ENCODE measurements around the gene AK4.
"Not testable (repeated sequence)": the region's sequence is repeated elsewhere in the genome, so short reads cannot be mapped to it uniquely, and the experiment has no call there.

The AK4 gene

DNA sequence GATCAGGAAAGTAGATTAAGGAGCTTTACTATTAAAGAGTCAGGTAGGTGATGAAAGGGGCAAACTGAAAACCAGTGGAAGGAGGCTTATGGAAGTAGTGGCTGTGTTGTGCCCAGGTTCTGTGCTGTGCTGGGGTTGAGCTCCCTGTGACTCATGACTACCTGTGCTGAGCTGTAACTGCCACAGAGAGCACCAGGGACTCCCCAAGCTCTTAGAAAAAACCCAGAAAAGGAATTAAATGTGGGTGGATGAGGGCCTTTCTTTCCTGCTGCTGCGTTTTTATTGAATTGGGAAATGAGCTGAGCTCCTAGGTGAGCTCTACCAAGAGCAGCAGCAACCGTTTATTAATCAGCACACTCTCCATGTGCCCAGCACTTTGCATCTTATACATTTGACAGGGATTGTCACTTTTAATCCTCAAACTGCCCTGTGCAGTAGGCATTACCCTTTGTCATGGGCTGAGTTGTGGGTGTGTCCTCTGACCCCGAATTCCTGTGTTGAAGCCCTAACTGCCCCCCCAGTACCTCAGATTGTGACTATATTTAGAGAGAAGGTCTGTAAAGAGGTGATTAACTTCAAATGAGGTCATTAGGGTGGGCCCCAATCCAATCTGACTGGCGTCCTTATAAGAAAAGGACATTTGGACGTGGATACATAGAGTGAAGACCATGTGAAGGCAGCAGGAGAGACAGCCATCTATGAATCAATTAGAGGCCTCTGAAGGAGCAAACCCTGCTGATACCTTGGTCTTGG lies 65.4 kb downstream of the AK4 start:
- no peak for DNase-seq (ENCODE audit: low read depth in 2 of 2)

GRCh38 chr1:65214340-65215027 lies 66.5 kb downstream of the AK4 start:
- DNase-seq (ENCODE audit: low read depth in 2 of 2): no peak

DNA sequence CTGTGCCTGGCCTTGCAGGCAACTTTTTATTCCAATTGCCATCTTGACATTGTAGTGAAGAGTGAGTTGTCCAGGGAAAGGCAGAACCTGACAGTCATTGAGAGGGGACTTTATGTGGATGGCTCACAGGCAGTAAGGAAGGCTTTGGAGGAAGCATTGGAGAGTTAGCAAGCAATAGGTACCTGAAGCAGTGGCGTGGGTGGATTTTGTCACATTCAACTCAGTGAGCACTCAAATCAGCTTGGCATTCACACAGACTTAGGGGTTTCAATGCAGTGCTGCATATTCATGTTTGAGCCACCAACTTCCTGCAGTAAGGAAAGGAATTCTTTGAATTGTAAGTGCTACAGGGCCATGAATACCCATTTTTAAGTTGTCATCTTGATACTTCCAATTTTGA lies 69.0 kb downstream of the AK4 start:
- no peak for DNase-seq (ENCODE audit: low read depth in 2 of 2)

DNA sequence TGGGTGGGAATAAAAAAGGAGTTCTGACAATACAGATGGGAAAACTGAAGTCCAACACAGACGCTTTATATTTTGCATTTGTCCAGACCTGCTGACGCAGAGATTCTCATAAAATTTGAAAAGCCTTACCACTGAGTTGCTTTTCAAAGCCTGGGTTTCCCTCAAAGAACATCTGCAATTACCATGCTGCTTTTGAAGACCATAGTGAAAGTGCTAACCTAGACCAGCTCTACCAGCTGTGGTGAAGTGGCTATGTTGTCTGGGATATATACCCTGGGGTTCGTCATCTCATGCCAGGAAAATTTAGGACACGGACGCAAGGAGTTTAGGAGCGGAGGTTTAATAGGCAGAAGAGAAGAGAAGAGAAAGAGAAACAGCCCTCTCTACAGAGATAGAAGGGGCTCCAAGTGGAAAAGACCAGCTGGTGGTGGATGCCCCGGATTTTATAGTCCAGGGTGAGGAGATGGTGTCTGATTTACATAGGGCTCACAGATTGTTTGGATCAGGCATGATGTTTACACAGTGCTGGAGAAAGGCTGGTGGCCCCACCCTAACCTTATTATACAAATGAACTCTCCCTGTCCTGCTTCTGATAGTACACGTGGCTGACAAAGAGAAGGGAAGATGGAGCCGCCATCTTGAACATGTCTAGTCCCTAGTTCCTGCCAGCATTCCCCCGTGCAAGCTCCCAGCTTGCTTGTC lies 73.8 kb downstream of the AK4 start:
- DNase-seq (ENCODE audit: low read depth in 2 of 2): no peak

GRCh38 chr1:65222340-65222940 lies 74.4 kb downstream of the AK4 start:
- no peak for DNase-seq (ENCODE audit: low read depth in 2 of 2)

DNA sequence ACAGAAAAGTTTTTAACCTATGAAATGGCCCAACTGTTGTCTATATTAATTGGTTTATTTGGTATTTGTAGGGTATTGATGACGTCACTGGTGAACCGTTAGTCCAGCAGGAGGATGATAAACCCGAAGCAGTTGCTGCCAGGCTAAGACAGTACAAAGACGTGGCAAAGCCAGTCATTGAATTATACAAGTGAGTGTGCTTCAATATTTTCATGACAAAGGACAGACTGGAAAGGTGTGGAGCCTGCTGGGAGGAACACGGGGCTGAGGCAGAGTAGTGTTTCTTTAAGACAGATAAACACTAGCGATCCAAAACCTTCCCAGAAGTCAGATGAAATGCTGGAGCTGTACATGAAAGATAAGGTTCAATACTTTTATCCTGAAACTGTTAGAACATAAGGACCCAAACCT lies 76.7 kb downstream of the AK4 start:
- DNase-seq (ENCODE audit: low read depth in 2 of 2): no peak

DNA sequence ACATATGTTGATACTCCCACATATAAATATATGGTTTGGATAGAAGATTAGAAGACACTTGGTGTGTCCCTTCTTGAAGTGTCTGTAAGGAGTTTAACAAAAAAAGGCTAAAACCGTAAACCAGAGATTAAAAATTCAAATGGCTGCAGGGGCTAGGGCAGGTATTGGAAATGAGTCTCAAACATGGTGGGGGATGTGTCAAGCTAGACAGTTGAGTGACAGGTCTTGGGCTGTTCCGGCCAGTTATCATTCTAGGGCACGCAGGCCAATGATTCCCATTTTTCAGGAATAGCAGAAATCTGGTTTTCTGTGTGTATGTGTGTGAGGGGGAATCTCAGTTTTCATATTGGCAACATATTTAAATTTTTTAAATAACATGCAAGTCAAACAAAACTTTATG lies 77.2 kb downstream of the AK4 start:
- no peak for DNase-seq (ENCODE audit: low read depth in 2 of 2)

DNA sequence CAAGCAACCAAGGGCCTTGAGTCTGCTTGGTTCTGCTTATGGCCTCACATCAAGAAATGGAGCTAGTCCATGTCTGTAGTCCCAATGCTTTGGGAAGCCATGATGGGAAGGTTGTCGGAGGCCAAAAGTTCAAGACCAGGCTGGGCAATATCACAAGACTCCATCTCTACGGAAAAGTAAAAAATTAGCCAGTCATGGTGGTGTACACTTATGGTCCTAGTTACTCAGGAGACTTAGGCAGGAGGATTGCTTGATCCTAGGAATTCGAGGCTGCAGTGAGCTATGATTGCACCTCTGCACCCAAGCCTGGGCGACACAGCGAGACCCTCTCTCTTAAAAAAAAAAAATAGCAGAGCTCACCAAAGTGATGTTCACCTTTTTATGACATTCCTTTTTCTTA lies 81.2 kb downstream of the AK4 start:
- DNase-seq (ENCODE audit: low read depth in 2 of 2): no peak

DNA sequence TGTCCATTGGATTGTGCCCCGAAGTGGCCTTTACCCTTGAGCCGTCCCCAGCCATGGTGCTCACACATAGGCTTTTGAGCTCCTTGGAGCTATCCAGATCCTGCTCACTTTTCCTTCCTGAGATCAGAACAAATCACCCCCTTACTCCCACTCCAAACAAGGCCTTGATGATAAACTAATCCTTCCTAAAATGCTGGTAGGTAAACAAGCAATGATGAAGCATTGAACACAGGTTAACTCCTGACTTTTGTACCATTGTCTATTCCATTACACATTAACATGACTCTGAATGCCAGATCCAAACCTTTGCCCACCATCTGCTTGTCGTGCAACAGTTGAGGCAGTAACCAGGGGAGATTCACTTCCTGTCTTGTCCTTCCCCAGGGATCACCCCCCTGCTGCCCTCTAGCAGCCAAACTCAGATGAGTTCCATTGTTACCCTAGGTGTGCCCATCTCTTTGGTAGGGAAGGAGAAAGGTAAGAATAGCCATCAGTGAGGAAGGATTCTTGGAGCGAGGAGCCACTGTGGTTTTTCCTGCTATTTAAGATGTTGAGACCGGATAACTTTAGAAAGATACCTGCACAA lies 81.8 kb downstream of the AK4 start:
- no peak for DNase-seq (ENCODE audit: low read depth in 2 of 2)

GRCh38 chr1:65230731-65231481 lies 82.9 kb downstream of the AK4 start:
- no peak for DNase-seq (ENCODE audit: low read depth in 2 of 2)

GRCh38 chr1:65231718-65232330 lies 83.8 kb downstream of the AK4 start:
- no peak for DNase-seq (ENCODE audit: low read depth in 2 of 2)

DNA sequence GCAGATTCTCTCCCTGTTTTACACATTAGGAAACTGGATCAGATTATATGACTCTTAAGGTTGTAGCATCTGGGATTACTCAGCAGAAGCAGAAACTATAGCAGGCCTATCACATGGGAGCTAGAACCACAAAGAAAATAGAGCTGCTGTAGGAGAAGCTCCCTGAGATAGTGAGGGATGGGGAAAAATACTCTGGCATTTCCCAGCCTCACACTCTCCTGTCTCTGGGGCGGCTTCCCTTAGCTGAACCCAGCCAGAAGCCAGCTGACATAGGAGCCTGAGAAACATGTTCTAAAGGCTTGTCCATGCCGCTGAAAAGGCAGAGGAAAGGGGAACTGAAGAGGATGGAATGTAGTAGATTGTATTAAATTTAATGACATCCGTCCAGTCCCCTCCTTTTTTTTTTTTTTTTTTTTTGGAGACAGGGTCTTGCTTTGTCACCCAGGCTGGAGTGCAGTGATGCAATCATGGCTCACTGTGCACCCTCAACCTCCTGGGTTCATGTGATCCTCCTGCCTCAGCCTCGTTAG lies 84.5 kb downstream of the AK4 start:
- no peak for DNase-seq (ENCODE audit: low read depth in 2 of 2)

- no peak for DNase-seq (ENCODE audit: low read depth in 2 of 2)
These were observed 85.8 kb downstream of the AK4 start for GRCh38 chr1:65233782-65234181.

- DNase-seq (ENCODE audit: low read depth in 2 of 2): no peak
These were observed 88.1 kb downstream of the AK4 start for GRCh38 chr1:65235867-65236805.

GRCh38 chr1:65237088-65237487 lies 89.1 kb downstream of the AK4 start:
- not testable (repeated sequence) for DNase-seq (ENCODE audit: low read depth in 2 of 2)

GRCh38 chr1:65237503-65237902 lies 89.5 kb downstream of the AK4 start:
- no peak for DNase-seq (ENCODE audit: low read depth in 2 of 2)

DNA sequence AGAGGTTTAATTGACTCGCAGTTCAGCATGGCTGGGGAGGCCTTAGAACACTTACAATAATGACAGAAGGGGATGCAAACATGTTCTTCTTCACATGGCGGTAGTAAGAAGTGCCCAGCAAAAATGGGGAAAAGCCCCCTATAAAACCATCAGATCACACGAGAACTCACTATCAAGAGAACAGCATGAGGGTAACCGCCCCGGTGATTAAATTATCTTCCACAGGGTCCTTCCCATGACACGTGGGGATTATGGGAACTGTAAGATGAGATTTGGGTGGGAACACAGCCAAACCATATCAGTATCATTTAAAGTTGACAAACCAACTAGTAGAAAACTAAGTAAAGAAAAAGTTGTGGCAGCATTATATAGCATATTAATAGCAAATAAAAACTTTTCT lies 90.0 kb downstream of the AK4 start:
- DNase-seq (ENCODE audit: low read depth in 2 of 2): no peak

DNA sequence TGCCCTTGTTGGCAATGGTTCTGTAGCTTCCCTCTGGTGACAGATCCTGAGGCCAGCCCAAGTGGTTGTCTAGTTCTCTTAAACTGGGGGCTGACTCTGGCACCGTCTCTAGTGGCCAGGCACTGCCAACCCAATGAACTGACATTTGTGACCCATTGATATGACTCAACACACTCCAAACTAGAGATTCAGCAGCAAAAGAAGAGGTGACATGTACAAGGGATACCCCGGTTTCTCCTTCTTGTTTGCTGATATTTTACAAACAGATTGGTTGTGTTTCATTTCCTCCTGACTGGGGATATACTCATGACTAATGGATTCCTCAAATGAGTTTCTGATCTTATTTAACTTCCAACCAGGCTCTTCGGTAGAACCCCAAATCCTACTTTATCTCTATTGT lies 95.5 kb downstream of the AK4 start:
- no peak for DNase-seq (ENCODE audit: low read depth in 2 of 2)

GRCh38 chr1:65245295-65245694 lies 97.3 kb downstream of the AK4 start:
- no peak for DNase-seq (ENCODE audit: low read depth in 2 of 2)
